Activated T-helper 1 cell treated with anti-CD3 and anti-CD28 coated beads, Interleukin-2, amount 50 U/mL, for 16 hours (primary cell): ENCODE measurements around the gene FANCL.
"Not testable (repeated sequence)": the region's sequence is repeated elsewhere in the genome, so short reads cannot be mapped to it uniquely, and the experiment has no call there.

Experiments used
- DNase-seq, 2 donors: peaks; one replicate each; pipeline ENCODE4 v3.0.0-alpha.2; 2020; ENCODE audit warnings: low read depth in 1 of 2, low spot score in 1 of 2

The FANCL gene

DNA sequence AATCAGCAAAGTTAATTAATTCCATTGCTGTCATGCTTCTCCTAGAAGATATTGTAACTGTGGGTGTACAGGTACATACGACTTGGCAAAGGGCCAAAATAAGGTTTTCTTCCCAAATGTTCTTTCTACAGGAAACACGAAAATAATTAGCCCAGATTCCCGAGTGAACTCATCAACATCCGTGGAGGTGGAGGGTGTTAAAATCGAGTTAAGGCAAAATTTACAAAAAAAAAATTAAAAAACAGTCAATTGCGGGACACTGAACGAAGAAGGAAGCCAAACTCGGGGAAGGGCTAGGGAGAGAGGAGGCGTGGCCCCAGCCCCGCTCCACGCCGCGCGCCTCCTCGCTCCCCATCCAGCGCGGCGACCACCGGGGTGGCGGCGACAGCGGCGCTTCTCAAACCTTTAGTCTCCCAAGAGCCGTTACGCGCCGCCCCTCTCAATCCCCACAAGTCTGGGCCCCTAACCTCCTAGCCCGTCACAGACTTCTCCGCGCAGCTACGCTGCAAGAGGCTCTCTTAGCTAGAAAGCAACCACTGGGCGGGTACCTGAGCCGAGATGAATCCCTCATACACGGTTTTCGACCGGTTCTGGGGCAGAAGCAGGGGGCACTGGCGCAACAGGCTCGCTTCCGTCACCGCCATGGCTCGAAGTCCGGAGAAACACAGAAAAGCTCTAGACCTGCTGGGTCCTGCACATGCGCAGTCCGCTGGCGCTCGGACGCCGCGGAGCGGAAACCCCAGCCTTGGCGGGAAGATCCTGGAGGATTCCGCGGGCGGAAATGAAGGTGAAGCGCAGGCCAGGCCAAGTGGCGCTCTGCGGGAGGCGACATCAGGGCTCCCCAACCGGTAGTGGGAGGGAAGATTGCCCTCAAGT is at the start of gene FANCL:
Gene FANCL (minus strand): TSS at position 656 of the 876 bp plus-strand sequence. CDS start 12 bp downstream, at position 644.
- peak; percentile 13 to 42 for DNase-seq

DNA sequence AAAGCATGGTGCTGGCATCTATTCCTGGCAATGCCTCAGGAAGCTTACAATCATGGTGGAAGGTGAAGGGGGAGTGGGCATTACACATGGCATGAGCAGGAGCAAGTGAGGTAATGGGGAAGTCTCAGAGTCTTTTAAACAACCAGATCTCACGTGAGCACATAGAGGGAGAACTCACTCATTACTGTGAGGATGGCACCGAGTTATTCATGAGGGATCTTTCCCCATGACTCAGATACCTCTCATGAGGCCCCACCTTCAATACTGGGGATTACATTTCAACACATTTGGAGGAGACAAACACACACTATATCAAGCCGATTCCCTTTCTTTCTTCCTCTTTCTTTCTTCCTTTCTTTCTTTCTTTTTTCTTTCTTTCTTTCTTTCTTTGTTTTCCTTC is 47.9 kb upstream of the FANCL start:
- no peak for DNase-seq

- no peak for DNase-seq
Measured at GRCh38 chr2:58283931-58284330, 42.8 kb upstream of the FANCL start.

DNA sequence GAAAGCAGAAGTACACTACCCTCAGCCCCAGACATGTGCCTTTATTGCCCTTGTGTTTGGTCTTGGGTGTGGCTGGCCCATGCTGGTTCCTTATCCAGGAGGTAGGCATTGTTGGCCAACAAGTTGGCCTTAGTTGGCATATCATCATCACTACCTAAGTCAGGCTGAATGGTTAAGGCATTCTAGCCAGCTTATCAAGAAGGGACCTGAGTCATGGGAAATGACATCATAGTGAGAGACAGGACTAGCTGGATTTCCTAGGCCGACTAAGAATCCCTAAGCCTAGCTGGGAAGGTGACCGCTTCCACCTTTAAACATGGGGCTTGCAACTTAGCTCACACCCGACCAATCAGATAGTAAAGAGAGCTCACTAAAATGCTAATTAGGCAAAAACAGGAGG is 34.0 kb upstream of the FANCL start:
- DNase-seq: not testable (repeated sequence)

- no peak for DNase-seq
Measured at GRCh38 chr2:58271826-58272225, 30.7 kb upstream of the FANCL start.

- no peak for DNase-seq
Measured at GRCh38 chr2:58268685-58269084, 27.6 kb upstream of the FANCL start.

- DNase-seq: no peak
Measured at GRCh38 chr2:58266211-58266610, 25.1 kb upstream of the FANCL start.

DNA sequence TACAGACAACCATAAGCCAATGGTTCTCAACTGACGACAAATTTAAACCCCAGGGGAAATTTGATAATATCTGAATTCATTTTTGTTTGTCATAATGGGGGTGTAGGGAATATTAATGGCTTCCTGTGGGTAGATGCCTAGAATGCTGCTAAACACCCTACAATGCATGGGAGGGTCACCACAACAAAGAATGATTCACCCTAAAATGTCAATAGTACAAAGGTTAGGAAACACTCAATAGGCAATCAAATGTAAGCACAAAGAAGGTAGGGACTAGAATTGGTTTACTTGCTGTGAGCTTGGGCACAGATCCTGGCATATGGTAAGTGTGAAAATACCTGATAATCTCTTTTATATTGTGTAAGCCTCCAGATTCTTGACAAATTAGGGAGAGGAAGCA is 20.1 kb upstream of the FANCL start:
- no peak for DNase-seq

DNA sequence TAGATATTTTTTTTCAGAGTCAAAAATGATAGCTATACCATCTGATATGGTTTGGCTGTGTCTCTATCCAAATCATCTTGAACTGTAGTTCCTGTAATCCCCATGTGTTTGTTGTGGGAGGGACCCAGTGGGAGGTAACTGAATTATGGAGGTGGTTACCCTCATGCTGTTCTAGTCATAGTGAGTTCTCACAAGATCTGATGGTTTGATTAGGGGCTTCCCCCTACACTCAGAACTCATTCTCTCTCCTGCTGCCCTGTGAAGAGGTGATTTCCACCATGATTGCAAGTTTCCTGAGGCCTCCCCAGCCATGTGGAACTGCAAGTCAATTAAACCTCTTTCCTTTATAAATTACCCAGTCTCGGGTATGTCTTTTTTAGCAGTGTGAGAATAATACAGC is 17.3 kb upstream of the FANCL start:
- not testable (repeated sequence) for DNase-seq

DNA sequence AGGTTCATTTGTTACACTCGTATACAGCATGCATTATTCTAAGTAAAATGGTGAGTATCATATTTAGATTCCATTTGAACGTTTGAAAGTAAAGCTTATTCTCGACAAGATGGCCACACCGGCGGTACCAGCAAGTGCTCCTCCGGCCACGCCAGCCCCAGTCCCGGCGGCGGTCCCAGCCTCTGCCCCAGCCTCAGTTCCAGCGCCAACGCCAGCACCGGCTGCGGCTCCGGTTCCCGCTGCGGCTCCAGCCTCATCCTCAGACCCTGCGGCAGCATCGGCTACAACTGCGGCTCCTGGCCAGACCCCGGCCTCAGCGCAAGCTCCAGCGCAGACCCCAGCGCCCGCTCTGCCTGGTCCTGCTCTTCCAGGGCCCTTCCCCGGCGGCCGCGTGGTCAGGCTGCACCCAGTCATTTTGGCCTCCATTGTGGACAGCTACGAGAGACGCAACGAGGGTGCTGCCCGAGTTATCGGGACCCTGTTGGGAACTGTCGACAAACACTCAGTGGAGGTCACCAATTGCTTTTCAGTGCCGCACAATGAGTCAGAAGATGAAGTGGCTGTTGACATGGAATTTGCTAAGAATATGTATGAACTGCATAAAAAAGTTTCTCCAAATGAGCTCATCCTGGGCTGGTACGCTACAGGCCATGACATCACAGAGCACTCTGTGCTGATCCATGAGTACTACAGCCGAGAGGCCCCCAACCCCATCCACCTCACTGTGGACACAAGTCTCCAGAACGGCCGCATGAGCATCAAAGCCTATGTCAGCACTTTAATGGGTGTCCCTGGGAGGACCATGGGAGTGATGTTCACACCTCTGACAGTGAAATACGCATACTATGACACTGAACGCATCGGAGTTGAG is 10.4 kb upstream of the FANCL start:
- DNase-seq: not testable (repeated sequence)

DNA sequence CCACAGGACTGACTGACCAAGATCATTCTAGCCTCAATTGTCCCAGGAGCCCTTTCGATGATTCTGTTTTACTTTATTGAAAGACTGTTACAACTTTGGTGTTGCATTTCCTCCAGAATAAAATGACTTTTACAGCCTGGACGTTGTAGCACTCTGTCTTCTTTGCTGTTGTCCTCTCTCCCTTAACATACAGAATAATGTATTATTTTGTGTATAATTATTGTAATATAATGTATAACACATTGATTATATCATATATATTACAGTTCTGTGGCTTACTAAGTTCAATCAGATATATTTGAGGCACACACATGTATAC is 380 bp upstream of the FANCL start:
- no peak for DNase-seq

DNA sequence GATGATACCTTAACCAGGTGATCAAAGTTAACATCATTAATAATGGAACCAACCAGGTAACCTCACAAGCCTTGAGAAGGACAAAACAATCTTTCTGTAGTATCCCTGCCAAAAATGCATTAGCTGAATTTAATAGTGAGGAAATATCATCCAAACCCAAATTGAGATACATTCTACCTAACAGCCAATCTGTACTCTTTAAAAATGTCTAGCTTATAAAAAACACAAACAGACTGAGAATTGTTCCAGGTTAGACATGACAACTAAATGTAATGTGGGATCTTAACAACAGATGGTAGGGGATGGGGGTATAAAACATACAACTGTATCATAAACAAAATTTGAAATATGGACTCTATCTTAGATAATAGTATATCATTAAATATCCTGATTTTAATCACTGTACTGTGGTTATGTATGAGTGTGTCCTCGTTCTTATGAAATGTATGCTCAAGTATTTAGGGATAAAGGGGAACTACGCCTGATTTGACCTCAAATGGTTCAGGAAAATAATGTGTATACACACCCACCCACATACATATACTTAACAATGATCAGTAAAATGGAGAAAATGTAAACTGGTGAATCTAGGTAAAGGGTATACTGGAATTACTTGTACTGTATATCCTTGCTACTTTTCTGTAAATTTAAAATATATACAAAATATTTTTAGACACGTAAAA is 1.7 kb downstream of the FANCL start:
- no peak for DNase-seq

DNA sequence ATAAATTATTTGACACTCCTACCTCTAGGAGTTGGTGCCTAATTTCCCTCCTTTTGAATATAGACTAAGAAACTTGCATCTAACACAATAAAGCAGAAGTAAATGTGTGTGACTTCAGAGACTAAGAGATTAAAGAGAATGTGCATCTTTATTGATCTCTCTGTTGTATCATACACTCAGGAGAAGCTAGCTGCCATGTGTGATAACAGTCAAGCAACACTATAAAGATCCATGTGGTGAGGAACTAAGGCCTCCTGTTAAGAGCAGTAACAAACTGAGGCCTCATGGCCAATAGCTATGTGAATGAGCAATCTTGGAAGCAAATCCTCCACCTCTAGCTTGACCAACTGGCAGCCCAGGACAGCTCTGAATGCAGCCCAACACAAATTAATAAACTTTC is 3.4 kb downstream of the FANCL start:
- no peak for DNase-seq

DNA sequence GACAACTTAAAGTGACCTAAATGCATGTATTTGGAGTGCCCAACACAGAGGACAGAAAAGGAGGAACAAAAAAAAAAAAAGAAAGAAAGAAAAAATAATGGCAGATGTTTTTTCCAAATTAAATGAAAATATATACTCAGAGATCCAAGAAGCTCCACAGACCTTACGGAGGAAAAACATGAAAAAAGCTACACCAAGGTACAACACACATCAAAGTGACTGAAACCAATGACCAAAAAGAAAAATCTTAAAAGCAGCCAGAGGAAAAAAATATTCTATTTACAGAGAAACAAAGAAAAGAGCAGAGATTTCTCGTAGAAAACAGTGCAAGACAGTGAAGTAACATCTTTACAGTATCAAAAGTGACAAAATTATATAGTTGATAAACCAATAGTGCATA is 5.1 kb downstream of the FANCL start:
- DNase-seq: no peak

GRCh38 chr2:58235170-58235569 is 6.0 kb downstream of the FANCL start:
- DNase-seq: no peak

DNA sequence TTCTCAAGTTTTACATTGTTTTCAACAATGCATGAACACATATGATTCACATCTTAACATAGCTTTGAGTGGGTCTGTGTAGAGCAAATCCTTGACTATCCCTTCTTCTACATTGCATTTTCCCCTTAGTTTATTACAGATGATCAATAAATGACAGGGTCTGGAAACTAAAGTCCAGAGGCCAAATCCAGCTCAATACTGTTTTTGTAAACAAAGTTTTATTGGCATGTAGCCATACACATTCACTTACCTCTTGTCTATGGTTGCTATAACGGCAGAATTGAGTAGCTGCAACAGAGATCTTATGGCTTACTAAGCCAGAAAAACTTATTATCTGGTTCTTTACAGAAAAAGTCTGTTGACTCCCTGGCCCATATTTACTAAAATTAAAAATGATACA is 12.8 kb downstream of the FANCL start:
- no peak for DNase-seq

GRCh38 chr2:58227171-58227917 is 13.8 kb downstream of the FANCL start:
- DNase-seq: no peak

DNA sequence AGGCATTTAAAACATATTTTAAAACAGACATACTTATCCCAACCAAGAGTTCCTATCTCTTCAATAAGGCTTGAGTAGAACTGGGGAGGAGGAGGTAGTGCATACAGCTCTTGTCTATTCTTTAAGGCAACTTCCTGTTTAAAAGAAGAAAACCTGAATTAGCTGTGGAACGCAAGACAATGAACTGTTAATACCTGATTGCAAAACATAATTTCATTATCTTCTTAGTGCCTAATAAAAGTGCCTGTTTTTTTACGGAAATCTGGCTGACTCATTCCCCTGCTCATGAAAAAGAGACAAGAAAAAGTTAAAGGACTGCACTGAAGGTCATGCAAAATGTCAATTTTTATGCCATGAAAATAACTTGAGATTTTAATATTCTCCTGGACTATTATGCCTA is 19.2 kb downstream of the FANCL start:
- no peak for DNase-seq

DNA sequence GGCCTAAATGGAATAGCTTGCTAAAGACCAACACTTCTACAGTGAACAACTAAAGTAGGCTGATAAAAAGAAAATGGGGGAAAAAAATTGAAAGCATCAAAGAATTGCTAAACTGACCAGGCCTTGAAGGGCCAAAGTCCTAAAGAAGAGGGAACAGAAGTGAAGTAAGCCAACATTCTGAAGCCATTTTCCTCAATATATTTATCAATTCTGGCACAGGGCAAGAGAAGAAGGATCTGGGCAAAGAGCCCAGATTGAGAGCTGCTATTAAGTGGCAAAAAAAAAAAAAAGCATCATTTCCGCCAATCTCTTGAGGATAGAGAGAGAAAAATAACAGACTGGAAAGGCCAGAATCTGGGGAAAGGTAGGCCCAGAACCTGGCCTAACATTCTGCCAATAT is 25.7 kb downstream of the FANCL start:
- DNase-seq: no peak

- not testable (repeated sequence) for DNase-seq
Measured at GRCh38 chr2:58210951-58211568, 30.1 kb downstream of the FANCL start.

GRCh38 chr2:58207189-58207588 is 33.9 kb downstream of the FANCL start:
- no peak for DNase-seq
